NOMO-1 treated with DMSO at 0.1 percent for 48 hours (cell line): ENCODE data around the gene KCNC1.

ENCODE experiments used
- DNase-seq: peaks from one replicate; lab custom pipeline; 2025; ENCODE audit not compliant: unreplicated experiment; lab: John Stamatoyannopoulos, UW

Gene KCNC1

GRCh38 chr11:17816232-17816931 lies 81.8 kb downstream of the KCNC1 start:
- no peak for DNase-seq

DNA sequence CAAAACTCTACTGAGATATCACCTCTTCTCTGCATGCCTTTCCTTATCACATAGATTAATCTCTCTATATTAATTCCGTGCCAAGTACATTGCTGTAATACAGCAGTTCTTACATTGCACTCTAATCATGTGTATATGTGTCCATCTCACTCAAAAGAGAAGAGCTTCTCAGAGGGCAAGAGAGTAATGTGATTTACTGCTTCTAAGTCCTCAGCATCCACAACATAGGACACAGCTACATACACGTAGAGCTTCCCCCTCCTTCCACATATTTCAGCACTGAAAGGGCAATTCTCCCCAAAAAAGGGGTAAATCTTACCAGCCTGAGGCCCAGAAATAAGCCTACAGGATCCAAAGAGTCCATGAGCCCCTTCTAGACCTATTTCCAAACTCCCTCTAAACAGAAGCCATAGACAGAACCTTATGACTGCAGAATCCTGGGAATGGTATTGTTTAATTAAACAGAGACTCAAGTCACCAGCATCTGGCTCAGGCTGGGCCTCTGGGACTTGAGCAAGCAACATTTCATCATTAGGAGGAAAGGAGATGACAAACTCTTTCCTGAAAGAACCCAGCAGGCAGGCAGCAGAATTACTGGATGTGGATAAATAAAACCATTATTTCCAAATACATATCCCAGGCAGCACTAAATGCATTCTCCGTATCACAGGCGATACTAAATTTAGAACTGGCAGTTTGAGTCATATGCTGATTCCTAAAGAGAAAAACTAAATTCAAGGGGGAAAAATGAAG lies 87.2 kb downstream of the KCNC1 start:
- DNase-seq: no peak

DNA sequence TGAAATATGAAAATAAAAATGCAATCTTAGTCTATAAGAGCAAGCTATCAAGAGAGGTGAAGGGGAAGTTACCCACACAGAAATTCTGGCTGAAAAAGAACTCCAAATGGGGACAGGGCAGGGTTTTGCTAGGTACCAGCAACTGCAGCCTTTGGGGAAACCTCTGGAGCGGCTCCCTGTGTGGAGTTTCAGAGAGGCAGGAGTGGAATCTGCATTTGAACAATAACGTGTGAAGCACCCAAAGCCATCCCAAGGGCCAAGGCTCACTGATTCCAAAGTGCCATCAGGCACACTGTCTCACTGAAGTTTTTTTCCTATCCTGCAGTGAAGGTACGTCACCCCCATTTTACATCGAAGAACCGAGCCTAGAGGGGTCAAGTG lies 87.8 kb downstream of the KCNC1 start:
- no peak for DNase-seq

GRCh38 chr11:17827006-17827405 lies 92.4 kb downstream of the KCNC1 start:
- no peak for DNase-seq

- DNase-seq: no peak
These were observed 93.8 kb downstream of the KCNC1 start for GRCh38 chr11:17828311-17828751.

- no peak for DNase-seq
These were observed 96.6 kb downstream of the KCNC1 start for GRCh38 chr11:17831228-17831627.

DNA sequence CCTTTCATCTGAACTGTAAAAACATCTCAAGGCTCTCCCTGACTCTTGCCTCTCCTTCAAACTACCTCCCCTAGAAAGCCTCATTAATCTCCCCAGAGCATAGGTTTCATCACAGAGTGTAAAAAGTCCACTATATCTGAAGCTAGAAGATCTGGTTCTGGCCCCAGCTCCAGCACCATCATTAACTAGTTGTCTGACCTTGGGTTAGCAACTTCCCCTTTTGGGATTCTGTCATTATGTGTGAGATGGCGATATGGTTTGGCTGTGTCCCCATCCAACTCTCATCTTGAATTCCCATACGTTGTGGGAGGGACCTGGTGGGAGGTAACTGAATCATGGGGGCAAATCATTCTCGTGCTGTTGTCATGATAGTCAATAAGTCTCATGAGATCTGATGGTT lies 97.3 kb downstream of the KCNC1 start:
- DNase-seq: no peak
